HG03571 (cell line): ENCODE measurements around the gene FCRL5.

Source experiments
- ATAC-seq: cut with Tn5 transposase; IDR thresholded peaks from one replicate; pipeline ENCODE4 v1.9.1; 2021; ENCODE audit not compliant: unreplicated experiment

Gene FCRL5

GRCh38 chr1:157532569-157532968 is 19.7 kb downstream of the FCRL5 start:
- no peak for ATAC-seq

- peak; percentile 56 for ATAC-seq
Observed at GRCh38 chr1:157523774-157524493, 28.4 kb downstream of the FCRL5 start.

- ATAC-seq, result no peak
Observed at GRCh38 chr1:157521056-157521455, 31.3 kb downstream of the FCRL5 start.

GRCh38 chr1:157520386-157520935 is 31.9 kb downstream of the FCRL5 start:
- no peak for ATAC-seq

GRCh38 chr1:157519451-157519850 is 32.9 kb downstream of the FCRL5 start:
- ATAC-seq, result no peak

GRCh38 chr1:157517016-157517415 is 35.3 kb downstream of the FCRL5 start:
- ATAC-seq, result no peak

GRCh38 chr1:157515709-157516108 is 36.6 kb downstream of the FCRL5 start:
- ATAC-seq, result no peak

GRCh38 chr1:157515141-157515540 is 37.2 kb downstream of the FCRL5 start:
- ATAC-seq, result no peak

GRCh38 chr1:157512036-157512969 is 40.0 kb downstream of the FCRL5 start:
- peak; percentile 57 for ATAC-seq

- ATAC-seq, result no peak
Observed at GRCh38 chr1:157509546-157510232, 42.6 kb downstream of the FCRL5 start.

- ATAC-seq, result peak; percentile 88
Observed at GRCh38 chr1:157505481-157506272, 46.6 kb downstream of the FCRL5 start.

- ATAC-seq, result no peak
Observed at GRCh38 chr1:157504646-157505045, 47.7 kb downstream of the FCRL5 start.

- no peak for ATAC-seq
Observed at GRCh38 chr1:157499521-157499920, 52.8 kb downstream of the FCRL5 start.

- ATAC-seq, result no peak
Observed at GRCh38 chr1:157498736-157499090, 53.6 kb downstream of the FCRL5 start.

GRCh38 chr1:157497987-157498735 is 54.2 kb downstream of the FCRL5 start:
- no peak for ATAC-seq

GRCh38 chr1:157497284-157497683 is 55.0 kb downstream of the FCRL5 start:
- no peak for ATAC-seq

- ATAC-seq, result no peak
Observed at GRCh38 chr1:157496121-157496526, 56.2 kb downstream of the FCRL5 start.

GRCh38 chr1:157495285-157495684 is 57.0 kb downstream of the FCRL5 start:
- ATAC-seq, result no peak

GRCh38 chr1:157494093-157494492 is 58.2 kb downstream of the FCRL5 start:
- no peak for ATAC-seq
